ENCODE results near the gene TRAF4. TPM values are rescaled to one million over a fixed set of nuclear protein-coding genes. Genes with fewer than 3 reads are reported as not detected.

Gene TRAF4
- total RNA-seq, 1 experiment from 2014 or later = 104 TPM

- H3K4me1 ChIP-seq (ENCODE audit: insufficient read depth, low read length) = no peaks in the 10 kb centered on the region
- H2AFZ ChIP-seq (ENCODE audit: low read length) = no peak overlapping the region
- no peak overlapping the region for H3K4me2 ChIP-seq (ENCODE audit: low read length)
- H3K27ac ChIP-seq (ENCODE audit: low read length) = no peak overlapping the region
- no peak for DNase-seq
- H3K36me3 ChIP-seq (ENCODE audit: low read depth, low read length) = peaks cover 20% of the 10 kb centered on the region
- CTCF ChIA-PET = no interaction called here
- H3K27me3 ChIP-seq (ENCODE audit: low read length) = no peaks in the 10 kb centered on the region
- BruUV-seq (replicated peaks) = no TSS peak
- TF ChIP-seq EZH2phosphoT487 (IDR thresholded peaks at IDR 0.05; ENCODE audit: borderline replicate concordance, low read length) = no peak
- no peak for TF ChIP-seq EZH2 (IDR thresholded peaks at IDR 0.05; ENCODE audit: low read length, unreplicated experiment)
- TF ChIP-seq CTCF (conservative IDR thresholded peaks at IDR 0.05; ENCODE audit: low read depth, low read length) = no peak
- no peak overlapping the region for H3K9ac ChIP-seq (ENCODE audit: low read length)
- H4K20me1 ChIP-seq (ENCODE audit: low read length) = no peaks in the 10 kb centered on the region
- H3F3A ChIP-seq (ENCODE audit: low read length, unreplicated experiment) = no peaks in the 10 kb centered on the region
- H3K79me2 ChIP-seq (ENCODE audit: low read length) = no peaks in the 10 kb centered on the region
- POLR2A ChIA-PET (ENCODE audit: unreplicated experiment) = no interaction called here
- H3K4me3 ChIP-seq (ENCODE audit: low read length) = no peak overlapping the region
- no peak for ATAC-seq
- intact Hi-C loops (cut with micrococcal nuclease) = no loop called here
- no peaks in the 10 kb centered on the region for H3K9me2 ChIP-seq (replicated peaks; ENCODE audit: low read length)
- no peaks in the 10 kb centered on the region for H3K9me3 ChIP-seq (ENCODE audit: low read length)
Observed at GRCh38 chr17:28702752-28703150, 41.1 kb upstream of the TRAF4 start.

- ChIA-PET CTCF (no interaction called here), POLR2A (ENCODE audit: unreplicated experiment) (no interaction called here)
- ATAC-seq (no peak), DNase-seq (no peak)
- Histone ChIP-seq H3K36me3 (ENCODE audit: low read depth, low read length) (peaks cover 11% of the 10 kb centered on the region), H2AFZ (ENCODE audit: low read length) (no peak overlapping the region), H3F3A (ENCODE audit: low read length, unreplicated experiment) (no peaks in the 10 kb centered on the region), H3K9ac (ENCODE audit: low read length) (no peak overlapping the region), H3K4me3 (ENCODE audit: low read length) (no peak overlapping the region), H3K9me3 (ENCODE audit: low read length) (no peaks in the 10 kb centered on the region), H3K27ac (ENCODE audit: low read length) (no peak overlapping the region), H3K9me2 (replicated peaks; ENCODE audit: low read length) (no peaks in the 10 kb centered on the region), H3K27me3 (ENCODE audit: low read length) (no peaks in the 10 kb centered on the region), H3K4me1 (ENCODE audit: insufficient read depth, low read length) (no peaks in the 10 kb centered on the region), H3K4me2 (ENCODE audit: low read length) (no peak overlapping the region), H4K20me1 (ENCODE audit: low read length) (no peaks in the 10 kb centered on the region), H3K79me2 (ENCODE audit: low read length) (no peaks in the 10 kb centered on the region)
- no TSS peak for BruUV-seq (replicated peaks)
- TF ChIP-seq CTCF (conservative IDR thresholded peaks at IDR 0.05; ENCODE audit: low read depth, low read length) (no peak), EZH2 (IDR thresholded peaks at IDR 0.05; ENCODE audit: low read length, unreplicated experiment) (no peak), EZH2phosphoT487 (IDR thresholded peaks at IDR 0.05; ENCODE audit: borderline replicate concordance, low read length) (no peak)
- intact Hi-C loops (cut with micrococcal nuclease) = no loop called here
Observed at GRCh38 chr17:28703552-28704218, 40.1 kb upstream of the TRAF4 start.

GRCh38 chr17:28704219-28704858 lies 39.5 kb upstream of the TRAF4 start:
- no peaks in the 10 kb centered on the region for H3K4me1 ChIP-seq (ENCODE audit: insufficient read depth, low read length)
- DNase-seq = no peak
- no peak overlapping the region for H3K4me2 ChIP-seq (ENCODE audit: low read length)
- ChIA-PET CTCF (no interaction called here), POLR2A (ENCODE audit: unreplicated experiment) (no interaction called here)
- no peak overlapping the region for H3K27ac ChIP-seq (ENCODE audit: low read length)
- TF ChIP-seq CTCF (conservative IDR thresholded peaks at IDR 0.05; ENCODE audit: low read depth, low read length) (no peak), EZH2phosphoT487 (IDR thresholded peaks at IDR 0.05; ENCODE audit: borderline replicate concordance, low read length) (no peak), EZH2 (IDR thresholded peaks at IDR 0.05; ENCODE audit: low read length, unreplicated experiment) (no peak)
- no peak overlapping the region for H3K4me3 ChIP-seq (ENCODE audit: low read length)
- H3K9ac ChIP-seq (ENCODE audit: low read length) = no peak overlapping the region
- no peaks in the 10 kb centered on the region for H3K9me2 ChIP-seq (replicated peaks; ENCODE audit: low read length)
- no peaks in the 10 kb centered on the region for H4K20me1 ChIP-seq (ENCODE audit: low read length)
- H3F3A ChIP-seq (ENCODE audit: low read length, unreplicated experiment) = no peaks in the 10 kb centered on the region
- H3K27me3 ChIP-seq (ENCODE audit: low read length) = no peaks in the 10 kb centered on the region
- no peaks in the 10 kb centered on the region for H3K9me3 ChIP-seq (ENCODE audit: low read length)
- H3K79me2 ChIP-seq (ENCODE audit: low read length) = no peaks in the 10 kb centered on the region
- no TSS peak for BruUV-seq (replicated peaks)
- ATAC-seq = no peak
- peaks cover 6% of the 10 kb centered on the region for H3K36me3 ChIP-seq (ENCODE audit: low read depth, low read length)
- intact Hi-C loops (cut with micrococcal nuclease) = no loop called here
- no peak overlapping the region for H2AFZ ChIP-seq (ENCODE audit: low read length)

All from PC-3 (cell line).